Suprapubic skin (tissue), 4 donors: Measurements from ENCODE around the gene DPYSL5.

Experiments used
- CTCF ChIP-seq, 2 donors: fragments of 200-600 bp in 1 of 2; fragments of 450-650 bp in 1 of 2; sonication (generic) in 1 of 2; IDR thresholded peaks; one replicate each; pipeline ENCODE4 v1.5.1; 2016 to 2019; ENCODE audit warnings: antibody characterized with exemption in 2 of 2, mild to moderate bottlenecking in 1 of 2, moderate library complexity in 1 of 2
- EP300 ChIP-seq: sonication (generic); formaldehyde crosslinking; IDR thresholded peaks from one replicate; pipeline ENCODE4 v1.6.1; 2017; ENCODE audit warnings: antibody characterized with exemption
- POLR2AphosphoS5 ChIP-seq, 3 donors: sonication (generic); formaldehyde crosslinking; IDR thresholded peaks; one replicate each; pipeline ENCODE4 v1.6.1; 2017; ENCODE audit warnings: antibody characterized with exemption in 3 of 3

- no peak for TF ChIP-seq CTCF (IDR thresholded peaks at IDR 0.05)
- TF ChIP-seq EP300 = no peak
- TF ChIP-seq POLR2AphosphoS5 (IDR thresholded peaks at IDR 0.05) = no peak
These were observed 42.5 kb downstream of the DPYSL5 start for GRCh38 chr2:26890341-26891000.
